ENCODE data around the gene SNX5. TPM values are rescaled to one million over a fixed set of nuclear protein-coding genes. Genes with fewer than 3 reads are reported as not detected.

SNX5 gene
- total RNA-seq, 1 donor from 2014 or later: 106 TPM

GRCh38 chr20:17941087-17941825 lies 27.3 kb downstream of the SNX5 start:
- Mint-ChIP-seq H3K4me3 (ENCODE audit: low read depth) (no peak overlapping the region), H3K27ac (no peak overlapping the region), H3K36me3 (ENCODE audit: insufficient read depth) (peaks cover 22% of the 10 kb centered on the region), H3K4me1 (ENCODE audit: low read depth) (peaks cover 14% of the 10 kb centered on the region), H3K9me3 (ENCODE audit: low read depth) (no peaks in the 10 kb centered on the region), H3K27me3 (no peaks in the 10 kb centered on the region)
- no peak for DNase-seq (ENCODE audit: low spot score, unreplicated experiment)
- TF ChIP-seq CTCF (IDR thresholded peaks at IDR 0.05; ENCODE audit: unreplicated experiment): no peak

GRCh38 chr20:17940224-17940971 lies 28.2 kb downstream of the SNX5 start:
- Mint-ChIP-seq H3K9me3 (ENCODE audit: low read depth) (no peaks in the 10 kb centered on the region), H3K27me3 (no peaks in the 10 kb centered on the region), H3K27ac (peak overlapping the region; percentile 75), H3K4me3 (ENCODE audit: low read depth) (no peak overlapping the region), H3K4me1 (ENCODE audit: low read depth) (peaks cover 14% of the 10 kb centered on the region), H3K36me3 (ENCODE audit: insufficient read depth) (peaks cover 19% of the 10 kb centered on the region)
- TF ChIP-seq CTCF (IDR thresholded peaks at IDR 0.05; ENCODE audit: unreplicated experiment): no peak
- DNase-seq (ENCODE audit: low spot score, unreplicated experiment): no peak

GRCh38 chr20:17939622-17940223 lies 28.9 kb downstream of the SNX5 start:
- H3K4me1 Mint-ChIP-seq (ENCODE audit: low read depth): peaks cover 14% of the 10 kb centered on the region
- H3K4me3 Mint-ChIP-seq (ENCODE audit: low read depth): no peak overlapping the region
- TF ChIP-seq CTCF (IDR thresholded peaks at IDR 0.05; ENCODE audit: unreplicated experiment): no peak
- H3K9me3 Mint-ChIP-seq (ENCODE audit: low read depth): no peaks in the 10 kb centered on the region
- no peak for DNase-seq (ENCODE audit: low spot score, unreplicated experiment)
- H3K27ac Mint-ChIP-seq: peak overlapping the region; percentile 91
- peaks cover 14% of the 10 kb centered on the region for H3K36me3 Mint-ChIP-seq (ENCODE audit: insufficient read depth)
- H3K27me3 Mint-ChIP-seq: no peaks in the 10 kb centered on the region

GRCh38 chr20:17938871-17939619 lies 29.5 kb downstream of the SNX5 start:
- H3K4me1 Mint-ChIP-seq (ENCODE audit: low read depth): peaks cover 18% of the 10 kb centered on the region
- peak overlapping the region; percentile 52 for H3K27ac Mint-ChIP-seq
- peak; percentile 84 for TF ChIP-seq CTCF (IDR thresholded peaks at IDR 0.05; ENCODE audit: unreplicated experiment)
- DNase-seq (ENCODE audit: low spot score, unreplicated experiment): peak; percentile 54
- no peak overlapping the region for H3K4me3 Mint-ChIP-seq (ENCODE audit: low read depth)
- peaks cover 12% of the 10 kb centered on the region for H3K36me3 Mint-ChIP-seq (ENCODE audit: insufficient read depth)
- no peaks in the 10 kb centered on the region for H3K27me3 Mint-ChIP-seq
- no peaks in the 10 kb centered on the region for H3K9me3 Mint-ChIP-seq (ENCODE audit: low read depth)
